H9 (cell line): ENCODE data around the gene KEL. TPM values are rescaled to one million over a fixed set of nuclear protein-coding genes. Genes with fewer than 3 reads are reported as not detected.

Source experiments
- DNase-seq: peaks from one replicate; pipeline ENCODE4 v3.0.0-alpha.2; 2017
- H2AFZ ChIP-seq: one replicate; pipeline ENCODE4 v1.6.1; 2013; ENCODE audit warnings: mild to moderate bottlenecking, low read length, control low read depth, moderate library complexity
- H2AK5ac ChIP-seq: 2 replicates; pipeline ENCODE4 v1.6.1; 2013; ENCODE audit warnings: low read length, control low read depth, mixed read lengths; ENCODE audit not compliant: insufficient read length
- H2BK120ac ChIP-seq: one replicate; pipeline ENCODE4 v1.6.1; 2013; ENCODE audit warnings: low read depth, mild to moderate bottlenecking, low read length, control low read depth, inconsistent platforms; ENCODE audit not compliant: poor library complexity, severe bottlenecking
- H2BK12ac ChIP-seq: 2 replicates; pipeline ENCODE4 v1.6.1; 2013; ENCODE audit warnings: low read length, control low read depth, mixed read lengths, low read depth; ENCODE audit not compliant: insufficient read length
- H2BK15ac ChIP-seq: 2 replicates; pipeline ENCODE4 v1.6.1; 2013; ENCODE audit warnings: low read depth, low read length, control low read depth
- H2BK20ac ChIP-seq: one replicate; pipeline ENCODE4 v1.6.1; 2013; ENCODE audit warnings: low read depth, mild to moderate bottlenecking, low read length, control low read depth, inconsistent platforms; ENCODE audit not compliant: poor library complexity, severe bottlenecking
- H2BK5ac ChIP-seq: 2 replicates; pipeline ENCODE4 v1.6.1; 2013; ENCODE audit warnings: low read length, control low read depth, mixed read lengths; ENCODE audit not compliant: insufficient read length
- H3K14ac ChIP-seq: 2 replicates; pipeline ENCODE4 v1.6.1; 2013; ENCODE audit warnings: low read length, control low read depth; ENCODE audit not compliant: insufficient read depth
- H3K18ac ChIP-seq: 2 replicates; pipeline ENCODE4 v1.6.1; 2013; ENCODE audit warnings: low read depth, mild to moderate bottlenecking, mixed read lengths, low read length, control low read depth; ENCODE audit not compliant: insufficient read length
- H3K23ac ChIP-seq: 2 replicates; pipeline ENCODE4 v1.6.1; 2013; ENCODE audit warnings: low read length, control low read depth, mixed read lengths, low read depth; ENCODE audit not compliant: insufficient read length
- H3K23me2 ChIP-seq: 2 replicates; pipeline ENCODE4 v1.6.1; 2013; ENCODE audit warnings: low read depth, mild to moderate bottlenecking, mixed read lengths, low read length, control low read depth; ENCODE audit not compliant: insufficient read length, poor library complexity, severe bottlenecking
- H3K27ac ChIP-seq: 2 replicates; pipeline ENCODE4 v1.5.1; 2013; ENCODE audit warnings: low read length, control low read depth, mixed read lengths, low read depth; ENCODE audit not compliant: insufficient read length
- H3K27me3 ChIP-seq: 2 replicates; pipeline ENCODE4 v1.6.1; 2013; ENCODE audit warnings: low read length, control low read depth, inconsistent platforms; ENCODE audit not compliant: insufficient read depth
- H3K4ac ChIP-seq: 2 replicates; pipeline ENCODE4 v1.6.1; 2013; ENCODE audit warnings: low read depth, mild to moderate bottlenecking, control low read depth, inconsistent platforms, low read length, moderate library complexity
- H3K4me1 ChIP-seq: 2 replicates; pipeline ENCODE4 v1.6.1; 2013; ENCODE audit warnings: low read length, control low read depth, inconsistent platforms; ENCODE audit not compliant: insufficient read depth
- H3K4me2 ChIP-seq: 2 replicates; pipeline ENCODE4 v1.6.1; 2013; ENCODE audit warnings: low read length, control low read depth, mixed read lengths; ENCODE audit not compliant: insufficient read length, insufficient read depth
- H3K56ac ChIP-seq: 2 replicates; pipeline ENCODE4 v1.6.1; 2013; ENCODE audit warnings: low read depth, mild to moderate bottlenecking, mixed read lengths, low read length, control low read depth; ENCODE audit not compliant: insufficient read length
- H3K79me1 ChIP-seq: 2 replicates; pipeline ENCODE4 v1.6.1; 2013; ENCODE audit warnings: low read depth, mild to moderate bottlenecking, moderate library complexity, low read length, control low read depth, inconsistent platforms; ENCODE audit not compliant: insufficient read depth, poor library complexity, severe bottlenecking
- H3K79me2 ChIP-seq: 2 replicates; pipeline ENCODE4 v1.6.1; 2013; ENCODE audit warnings: low read length, control low read depth, inconsistent platforms; ENCODE audit not compliant: insufficient read depth
- H3K9ac ChIP-seq: 2 replicates; pipeline ENCODE4 v1.6.1; 2013; ENCODE audit warnings: low read length, control low read depth, mixed read lengths; ENCODE audit not compliant: insufficient read length; ENCODE audit errors: extremely low read depth
- H3K9me3 ChIP-seq: one replicate; pipeline ENCODE4 v1.6.1; 2013; ENCODE audit warnings: low read depth, low read length, inconsistent platforms; ENCODE audit not compliant: control insufficient read depth
- H3T11ph ChIP-seq: one replicate; pipeline ENCODE4 v1.6.1; 2013; ENCODE audit warnings: mild to moderate bottlenecking, low read length, control low read depth, inconsistent platforms
- H4K20me1 ChIP-seq: one replicate; pipeline ENCODE4 v1.6.1; 2013; ENCODE audit not compliant: control insufficient read depth, insufficient read length, insufficient read depth
- H4K5ac ChIP-seq: 2 replicates; pipeline ENCODE4 v1.6.1; 2013; ENCODE audit warnings: low read depth, mild to moderate bottlenecking, mixed read lengths, low read length, control low read depth; ENCODE audit not compliant: insufficient read length
- H4K8ac ChIP-seq: replicated peaks from 2 replicates; pipeline ENCODE4 v1.6.1; 2013; ENCODE audit warnings: low read length, control low read depth, mixed read lengths, low read depth; ENCODE audit not compliant: insufficient read length
- H4K91ac ChIP-seq: 2 replicates; pipeline ENCODE4 v1.6.1; 2013; ENCODE audit warnings: low read depth, mild to moderate bottlenecking, moderate library complexity, mixed read lengths, low read length, control low read depth; ENCODE audit not compliant: insufficient read length
- H3K27ac Mint-ChIP-seq, 3 experiments: 2 replicates in 2 of 3; 3 replicates in 1 of 3; pipeline ENCODE4 v1.8.0; 2020 to 2021; ENCODE audit warnings: mixed read lengths in 3 of 3, mild to moderate bottlenecking in 1 of 3, moderate library complexity in 1 of 3
- H3K27me3 Mint-ChIP-seq: 2 replicates; pipeline ENCODE4 v1.8.0; 2021; ENCODE audit warnings: low read depth, mild to moderate bottlenecking, moderate library complexity, mixed read lengths
- H3K36me3 Mint-ChIP-seq, 3 experiments: 2 replicates in 2 of 3; 3 replicates in 1 of 3; pipeline ENCODE4 v1.8.0; 2020 to 2021; ENCODE audit warnings: low read depth in 3 of 3, mixed read lengths in 3 of 3; ENCODE audit not compliant: insufficient read depth in 1 of 3
- H3K4me1 Mint-ChIP-seq, 2 experiments: 2 replicates each; pipeline ENCODE4 v1.8.0; 2020; ENCODE audit warnings: mixed read lengths in 2 of 2
- H3K4me3 Mint-ChIP-seq, 2 experiments: 2 replicates in 1 of 2; 3 replicates in 1 of 2; pipeline ENCODE4 v1.8.0; 2020 to 2021; ENCODE audit warnings: mild to moderate bottlenecking in 2 of 2, mixed read lengths in 2 of 2, moderate library complexity in 1 of 2
- H3K9me3 Mint-ChIP-seq, 2 experiments: 2 replicates in 1 of 2; 3 replicates in 1 of 2; pipeline ENCODE4 v1.8.0; 2020; ENCODE audit warnings: mild to moderate bottlenecking in 2 of 2, mixed read lengths in 2 of 2, moderate library complexity in 1 of 2
- WGBS: extraction: QIAGEN DNeasy Blood & Tissue Kit; methylation state at CpG from one replicate; pipeline ENCODE4 v1.1.7; 2013; ENCODE audit warnings: missing lambda C conversion rate, low lambda C conversion rate, mixed read lengths; ENCODE audit not compliant: insufficient read length; ENCODE audit errors: extremely low coverage; 5-methylcytosine and 5-hydroxymethylcytosine counted together
- total RNA-seq: library from RNA; stranded (reverse); gene quantifications from 2 replicates; pipeline ENCODE4 v1.2.1, GENCODE V29; 2021
- TF ChIP-seq, protein P1 (sequence below): fragments of 200-600 bp; sonication (generic); conservative IDR thresholded peaks from 3 replicates; pipeline ENCODE4 v1.8.0; 2021; ENCODE audit warnings: antibody characterized with exemption, mild to moderate bottlenecking

KEL gene
- total RNA-seq, 1 experiment from 2014 or later, result 1.5 TPM

DNA sequence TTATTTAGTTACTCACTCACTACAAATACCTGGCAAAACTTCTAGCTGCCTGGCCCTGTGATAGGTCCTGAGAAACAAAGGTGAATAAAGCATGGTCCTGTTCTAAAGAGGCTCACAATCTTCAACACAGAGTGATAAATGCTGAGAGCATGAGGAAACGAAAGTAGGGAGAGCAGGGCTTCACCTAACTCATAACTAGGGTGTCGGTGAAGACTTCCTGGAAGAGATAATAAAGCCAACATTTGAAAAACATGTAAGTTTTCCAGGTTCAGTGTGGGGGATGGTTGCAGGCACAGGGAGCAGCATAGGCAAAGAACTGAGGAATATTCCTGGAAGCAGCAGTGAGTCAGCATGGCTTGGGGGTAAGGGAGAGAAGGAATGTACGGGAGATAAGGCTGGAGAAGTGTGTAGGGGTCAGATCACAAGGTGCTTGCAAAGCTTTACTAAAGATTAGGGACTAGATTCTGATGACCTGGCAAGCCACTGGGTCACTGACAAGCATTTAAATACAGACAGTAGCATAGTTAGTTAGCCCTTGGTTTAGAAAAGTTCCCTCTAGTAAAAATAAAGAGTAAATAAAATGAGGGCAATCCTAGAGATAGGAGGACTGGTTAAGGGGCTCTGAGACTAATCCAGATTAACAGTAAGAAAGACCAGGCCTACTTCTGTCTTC, 5.1 kb downstream of the KEL start:
- Histone ChIP-seq H3K4me1 (peaks cover 7% of the 10 kb centered on the region; the same call in 1 of the 2 replicates), H2BK5ac (no peak overlapping the region), H2BK12ac (no peak overlapping the region), H3K4ac (no peak overlapping the region), H3K27me3 (no peaks in the 10 kb centered on the region), H4K8ac (no peak overlapping the region), H3K9me3 (no peaks in the 10 kb centered on the region), H2BK120ac (no peak overlapping the region), H3K23me2 (no peaks in the 10 kb centered on the region), H3K56ac (no peak overlapping the region), H4K5ac (no peak overlapping the region), H3K4me2 (no peak overlapping the region), H2AFZ (no peak overlapping the region), H3K18ac (no peak overlapping the region), H3K23ac (no peak overlapping the region), H3K14ac (no peak overlapping the region), H3K79me1 (no peaks in the 10 kb centered on the region), H2BK20ac (no peak overlapping the region), H2AK5ac (no peak overlapping the region), H3K9ac (no peak overlapping the region), H3K79me2 (no peaks in the 10 kb centered on the region), H3K27ac (no peak overlapping the region), H2BK15ac (no peak overlapping the region), H4K91ac (no peak overlapping the region), H4K20me1 (no peaks in the 10 kb centered on the region), H3T11ph (no peak overlapping the region)
- no peak overlapping the region; a peak in 1 of 7 replicates for H3K27ac Mint-ChIP-seq
- no peak overlapping the region for H3K4me3 Mint-ChIP-seq
- DNase-seq, result no peak
- WGBS, result no CpG with 5 or more reads among the region's 3 CpGs
- TF ChIP-seq, protein P1, sequence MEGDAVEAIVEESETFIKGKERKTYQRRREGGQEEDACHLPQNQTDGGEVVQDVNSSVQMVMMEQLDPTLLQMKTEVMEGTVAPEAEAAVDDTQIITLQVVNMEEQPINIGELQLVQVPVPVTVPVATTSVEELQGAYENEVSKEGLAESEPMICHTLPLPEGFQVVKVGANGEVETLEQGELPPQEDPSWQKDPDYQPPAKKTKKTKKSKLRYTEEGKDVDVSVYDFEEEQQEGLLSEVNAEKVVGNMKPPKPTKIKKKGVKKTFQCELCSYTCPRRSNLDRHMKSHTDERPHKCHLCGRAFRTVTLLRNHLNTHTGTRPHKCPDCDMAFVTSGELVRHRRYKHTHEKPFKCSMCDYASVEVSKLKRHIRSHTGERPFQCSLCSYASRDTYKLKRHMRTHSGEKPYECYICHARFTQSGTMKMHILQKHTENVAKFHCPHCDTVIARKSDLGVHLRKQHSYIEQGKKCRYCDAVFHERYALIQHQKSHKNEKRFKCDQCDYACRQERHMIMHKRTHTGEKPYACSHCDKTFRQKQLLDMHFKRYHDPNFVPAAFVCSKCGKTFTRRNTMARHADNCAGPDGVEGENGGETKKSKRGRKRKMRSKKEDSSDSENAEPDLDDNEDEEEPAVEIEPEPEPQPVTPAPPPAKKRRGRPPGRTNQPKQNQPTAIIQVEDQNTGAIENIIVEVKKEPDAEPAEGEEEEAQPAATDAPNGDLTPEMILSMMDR, result no peak
- peaks cover 14 to 20% of the 10 kb centered on the region in 2 experiments for H3K9me3 Mint-ChIP-seq
- peaks cover 17 to 40% (median 17%) of the 10 kb centered on the region in 3 experiments for H3K36me3 Mint-ChIP-seq
- peaks cover 8% of the 10 kb centered on the region for H3K27me3 Mint-ChIP-seq
- H3K4me1 Mint-ChIP-seq, result peaks cover 29 to 36% of the 10 kb centered on the region in 2 experiments
